ENCODE data around the gene HPS3. TPM values are rescaled to one million over a fixed set of nuclear protein-coding genes. Genes with fewer than 3 reads are reported as not detected.
"Not testable (repeated sequence)": the region's sequence is repeated elsewhere in the genome, so short reads cannot be mapped to it uniquely, and the experiment has no call there.

HPS3 gene
- total RNA-seq, 2 experiments from 2014 or later: 26.2 to 38.8 TPM

GRCh38 chr3:149188494-149188893, 59.1 kb downstream of the HPS3 start:
- H3K9me3 ChIP-seq (ENCODE audit: low read length): no peaks in the 10 kb centered on the region
- no peak overlapping the region for H2AFZ ChIP-seq (ENCODE audit: low read length)
- BruUV-seq (replicated peaks): no TSS peak
- H4K20me1 ChIP-seq (ENCODE audit: insufficient read depth, low read length): no peaks in the 10 kb centered on the region
- POLR2A ChIA-PET: interaction anchor here (0.5 to 1.2 kb wide), 3 partner anchors 9 to 42 kb away, joined by 3 to 7 read pairs (median 4); no protein-coding TSS in a partner anchor
- H3K4me3 ChIP-seq (ENCODE audit: low read depth, low read length, poor library complexity, severe bottlenecking): no peak overlapping the region
- TF ChIP-seq CTCF (conservative IDR thresholded peaks at IDR 0.05; ENCODE audit: low read length) (no peak), EZH2phosphoT487 (IDR thresholded peaks at IDR 0.05; ENCODE audit: borderline replicate concordance, low read depth, low read length) (no peak)
- no peaks in the 10 kb centered on the region for H3K9me2 ChIP-seq (ENCODE audit: insufficient read depth, low read length)
- H3K27ac ChIP-seq (ENCODE audit: low read depth, low read length, poor library complexity, severe bottlenecking): no peak overlapping the region
- DNase-seq (ENCODE audit: low spot score): no peak
- H3K4me1 ChIP-seq (ENCODE audit: insufficient read depth, low read length, poor library complexity, severe bottlenecking): no peaks in the 10 kb centered on the region
- intact Hi-C loops (cut with micrococcal nuclease; ENCODE audit: unreplicated experiment): no loop called here
- CTCF ChIA-PET (ENCODE audit: unreplicated experiment): no interaction called here
- H3K36me3 ChIP-seq (ENCODE audit: insufficient read depth, low read length): no peaks in the 10 kb centered on the region
- no peaks in the 10 kb centered on the region for H3K79me2 ChIP-seq (ENCODE audit: insufficient read depth, low read depth, low read length)
- H3K4me2 ChIP-seq (ENCODE audit: low read length): no peak overlapping the region

GRCh38 chr3:149195221-149195620, 65.8 kb downstream of the HPS3 start:
- TF ChIP-seq CTCF (conservative IDR thresholded peaks at IDR 0.05; ENCODE audit: low read length) (no peak), EZH2phosphoT487 (IDR thresholded peaks at IDR 0.05; ENCODE audit: borderline replicate concordance, low read depth, low read length) (no peak)
- H2AFZ ChIP-seq (ENCODE audit: low read length): no peak overlapping the region
- no peaks in the 10 kb centered on the region for H3K36me3 ChIP-seq (ENCODE audit: insufficient read depth, low read length)
- no peak overlapping the region for H3K4me2 ChIP-seq (ENCODE audit: low read length)
- no peaks in the 10 kb centered on the region for H3K4me1 ChIP-seq (ENCODE audit: insufficient read depth, low read length, poor library complexity, severe bottlenecking)
- intact Hi-C loops (cut with micrococcal nuclease; ENCODE audit: unreplicated experiment): no loop called here
- CTCF ChIA-PET (ENCODE audit: unreplicated experiment): no interaction called here
- no TSS peak for BruUV-seq (replicated peaks)
- H3K27ac ChIP-seq (ENCODE audit: low read depth, low read length, poor library complexity, severe bottlenecking): no peak overlapping the region
- H3K9me2 ChIP-seq (ENCODE audit: insufficient read depth, low read length): no peaks in the 10 kb centered on the region
- no peak for DNase-seq (ENCODE audit: low spot score)
- H3K9me3 ChIP-seq (ENCODE audit: low read length): no peaks in the 10 kb centered on the region
- no peak overlapping the region for H3K4me3 ChIP-seq (ENCODE audit: low read depth, low read length, poor library complexity, severe bottlenecking)
- H4K20me1 ChIP-seq (ENCODE audit: insufficient read depth, low read length): no peaks in the 10 kb centered on the region
- H3K79me2 ChIP-seq (ENCODE audit: insufficient read depth, low read depth, low read length): no peaks in the 10 kb centered on the region
- POLR2A ChIA-PET: interaction anchor here (0.9 kb wide), 1 partner anchor 10 kb away, joined by 3 read pairs; no protein-coding TSS in a partner anchor

- CTCF ChIA-PET (ENCODE audit: unreplicated experiment); BruUV-seq (replicated peaks); H3K4me3 ChIP-seq (ENCODE audit: low read depth, low read length, poor library complexity, severe bottlenecking); H3K9me2 ChIP-seq (ENCODE audit: insufficient read depth, low read length); intact Hi-C loops (cut with micrococcal nuclease; ENCODE audit: unreplicated experiment); H3K79me2 ChIP-seq (ENCODE audit: insufficient read depth, low read depth, low read length); H2AFZ ChIP-seq (ENCODE audit: low read length); DNase-seq (ENCODE audit: low spot score); H4K20me1 ChIP-seq (ENCODE audit: insufficient read depth, low read length); H3K4me2 ChIP-seq (ENCODE audit: low read length); H3K27ac ChIP-seq (ENCODE audit: low read depth, low read length, poor library complexity, severe bottlenecking); H3K4me1 ChIP-seq (ENCODE audit: insufficient read depth, low read length, poor library complexity, severe bottlenecking); H3K36me3 ChIP-seq (ENCODE audit: insufficient read depth, low read length); H3K9me3 ChIP-seq (ENCODE audit: low read length): not testable (repeated sequence)
- POLR2A ChIA-PET: interaction anchor here (0.5 kb wide), 1 partner anchor 8 kb away, joined by 3 read pairs; no protein-coding TSS in a partner anchor
Measured at GRCh38 chr3:149196805-149197592, 67.6 kb downstream of the HPS3 start.

All from OCI-LY7 (cell line).